ENCODE measurements around the gene HOXA7. TPM values are rescaled to one million over a fixed set of nuclear protein-coding genes. Genes with fewer than 3 reads are reported as not detected.
A peak's percentile ranks its signal among the peaks of the same experiment; 100 is the strongest.

Gene HOXA7
- total RNA-seq, 2 experiments from 2014 or later, result not detected

GRCh38 chr7:27178366-27178765 lies 21.9 kb upstream of the HOXA7 start:
- H3K4me3 Mint-ChIP-seq, result no peak overlapping the region
- no peak overlapping the region for H3K27ac Mint-ChIP-seq
- no peaks in the 10 kb centered on the region for H3K9me3 Mint-ChIP-seq
- DNase-seq, result no peak
- intact Hi-C loops (cut with micrococcal nuclease), result no loop called here
- H3K27me3 Mint-ChIP-seq (ENCODE audit: low read depth), result peaks cover 67% of the 10 kb centered on the region
- CTCF ChIA-PET, result interaction anchor here (0.7 to 2.3 kb wide), 6 partner anchors 12 to 1252 kb away, joined by 3 to 11 read pairs (median 6); no protein-coding TSS in a partner anchor
- no peaks in the 10 kb centered on the region for H3K36me3 Mint-ChIP-seq (ENCODE audit: low read depth)
- H3K4me1 Mint-ChIP-seq (ENCODE audit: low read depth), result peaks cover 8% of the 10 kb centered on the region

GRCh38 chr7:27177795-27178320 lies 21.4 kb upstream of the HOXA7 start:
- Mint-ChIP-seq H3K27me3 (ENCODE audit: low read depth) (peaks cover 64% of the 10 kb centered on the region), H3K27ac (no peak overlapping the region), H3K4me3 (no peak overlapping the region), H3K4me1 (ENCODE audit: low read depth) (peaks cover 7% of the 10 kb centered on the region), H3K9me3 (no peaks in the 10 kb centered on the region), H3K36me3 (ENCODE audit: low read depth) (no peaks in the 10 kb centered on the region)
- CTCF ChIA-PET, result interaction anchor here (0.9 to 2.3 kb wide), 2 partner anchors 12 to 14 kb away, joined by 3 to 11 read pairs; no protein-coding TSS in a partner anchor
- intact Hi-C loops (cut with micrococcal nuclease), result no loop called here
- DNase-seq, result no peak

GRCh38 chr7:27176962-27177794 lies 20.7 kb upstream of the HOXA7 start:
- CTCF ChIA-PET, result interaction anchor here (0.7 to 1.3 kb wide), 3 partner anchors 15 to 77 kb away, joined by 3 read pairs; no protein-coding TSS in a partner anchor
- Mint-ChIP-seq H3K9me3 (no peaks in the 10 kb centered on the region), H3K27me3 (ENCODE audit: low read depth) (peaks cover 64% of the 10 kb centered on the region), H3K27ac (no peak overlapping the region), H3K4me1 (ENCODE audit: low read depth) (peaks cover 9% of the 10 kb centered on the region), H3K4me3 (no peak overlapping the region), H3K36me3 (ENCODE audit: low read depth) (no peaks in the 10 kb centered on the region)
- intact Hi-C loops (cut with micrococcal nuclease), result no loop called here
- DNase-seq, result no peak

- Mint-ChIP-seq H3K4me1 (ENCODE audit: low read depth) (peaks cover 15% of the 10 kb centered on the region), H3K27me3 (ENCODE audit: low read depth) (peaks cover 65% of the 10 kb centered on the region), H3K36me3 (ENCODE audit: low read depth) (no peaks in the 10 kb centered on the region), H3K27ac (no peak overlapping the region), H3K4me3 (no peak overlapping the region), H3K9me3 (no peaks in the 10 kb centered on the region)
- DNase-seq, result no peak
- CTCF ChIA-PET, result interaction anchor here (0.7 to 1.3 kb wide), 2 partner anchors 18 to 78 kb away, joined by 3 read pairs; no protein-coding TSS in a partner anchor
- intact Hi-C loops (cut with micrococcal nuclease), result no loop called here
Measured at GRCh38 chr7:27176524-27176845, 20.0 kb upstream of the HOXA7 start.

- H3K27ac Mint-ChIP-seq, result no peak overlapping the region
- intact Hi-C loops (cut with micrococcal nuclease), result no loop called here
- H3K4me3 Mint-ChIP-seq, result no peak overlapping the region
- H3K9me3 Mint-ChIP-seq, result no peaks in the 10 kb centered on the region
- DNase-seq, result peak; percentile 3
- H3K36me3 Mint-ChIP-seq (ENCODE audit: low read depth), result no peaks in the 10 kb centered on the region
- H3K27me3 Mint-ChIP-seq (ENCODE audit: low read depth), result peaks cover 65% of the 10 kb centered on the region
- H3K4me1 Mint-ChIP-seq (ENCODE audit: low read depth), result peaks cover 20% of the 10 kb centered on the region
- CTCF ChIA-PET, result interaction anchor here (1.3 to 1.6 kb wide), 2 partner anchors 19 to 27 kb away, joined by 3 to 9 read pairs; no protein-coding TSS in a partner anchor
Measured at GRCh38 chr7:27175626-27176523, 19.4 kb upstream of the HOXA7 start.

- Mint-ChIP-seq H3K9me3 (no peaks in the 10 kb centered on the region), H3K36me3 (ENCODE audit: low read depth) (no peaks in the 10 kb centered on the region), H3K4me3 (peak overlapping the region; percentile 21), H3K4me1 (ENCODE audit: low read depth) (peaks cover 20% of the 10 kb centered on the region), H3K27me3 (ENCODE audit: low read depth) (peaks cover 68% of the 10 kb centered on the region), H3K27ac (no peak overlapping the region)
- CTCF ChIA-PET, result interaction anchor here (0.7 to 1.6 kb wide), 2 partner anchors 26 to 493 kb away, joined by 3 to 9 read pairs; no protein-coding TSS in a partner anchor
- peak; percentile 2 for DNase-seq
- intact Hi-C loops (cut with micrococcal nuclease), result loop anchor here (1.0 to 5.0 kb wide), 2 partner anchors 9 to 67 kb away; partner anchors contain the start of gene EVX1
Measured at GRCh38 chr7:27174874-27175625, 18.6 kb upstream of the HOXA7 start.

GRCh38 chr7:27173956-27174873 lies 17.7 kb upstream of the HOXA7 start, which contains the start of gene HOXA10:
Gene HOXA10, minus strand, starts transcription at chr7:27174320. Its CDS starts 14 bp downstream, at chr7:27174306.
- no peak for DNase-seq
- H3K4me1 Mint-ChIP-seq (ENCODE audit: low read depth), result peaks cover 20% of the 10 kb centered on the region
- no peaks in the 10 kb centered on the region for H3K36me3 Mint-ChIP-seq (ENCODE audit: low read depth)
- intact Hi-C loops (cut with micrococcal nuclease), result loop anchor here (1.0 to 5.0 kb wide), 2 partner anchors 10 to 68 kb away; partner anchors contain the start of gene EVX1
- H3K27me3 Mint-ChIP-seq (ENCODE audit: low read depth), result peaks cover 63% of the 10 kb centered on the region
- CTCF ChIA-PET, result interaction anchor here (0.6 to 1.6 kb wide), 3 partner anchors 25 to 493 kb away, joined by 3 to 9 read pairs (median 3); no protein-coding TSS in a partner anchor
- H3K4me3 Mint-ChIP-seq, result peak within 1 kb of the TSS; percentile 38
- no peaks in the 10 kb centered on the region for H3K9me3 Mint-ChIP-seq
- no peak within 1 kb of the TSS for H3K27ac Mint-ChIP-seq

DNA sequence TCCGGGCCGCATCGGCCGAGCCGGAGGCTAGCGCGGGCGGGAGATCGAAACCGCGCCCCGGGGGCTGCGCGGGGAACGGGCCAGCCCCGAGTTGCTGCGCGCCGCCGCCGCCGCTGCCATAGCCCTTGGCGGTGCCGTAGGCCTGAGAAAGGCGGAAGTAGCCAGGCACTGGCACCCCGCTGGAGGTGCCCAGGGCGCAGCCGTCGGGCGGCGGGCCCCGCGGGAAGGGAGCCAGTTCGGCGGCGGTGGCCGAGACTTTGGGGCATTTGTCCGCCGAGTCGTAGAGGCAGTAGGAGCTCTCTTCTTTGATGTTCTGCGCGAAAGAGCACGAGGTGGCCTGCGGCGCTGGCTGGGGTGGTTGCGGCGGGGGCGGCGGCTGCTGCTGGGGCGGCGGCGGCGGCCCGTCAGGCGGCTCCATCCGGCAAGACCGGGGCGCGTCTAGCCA lies 17.1 kb upstream of the HOXA7 start:
- no peak overlapping the region for H3K4me3 Mint-ChIP-seq
- no peaks in the 10 kb centered on the region for H3K9me3 Mint-ChIP-seq
- no peak for DNase-seq
- peaks cover 24% of the 10 kb centered on the region for H3K4me1 Mint-ChIP-seq (ENCODE audit: low read depth)
- CTCF ChIA-PET, result interaction anchor here (0.6 kb wide), 1 partner anchor 370 kb away, joined by 3 read pairs; no protein-coding TSS in a partner anchor
- intact Hi-C loops (cut with micrococcal nuclease), result loop anchor here (5.0 kb wide), 1 partner anchor 69 kb away; the partner anchor contains the start of gene EVX1
- H3K27me3 Mint-ChIP-seq (ENCODE audit: low read depth), result peaks cover 65% of the 10 kb centered on the region
- H3K27ac Mint-ChIP-seq, result no peak overlapping the region
- no peaks in the 10 kb centered on the region for H3K36me3 Mint-ChIP-seq (ENCODE audit: low read depth)

DNA sequence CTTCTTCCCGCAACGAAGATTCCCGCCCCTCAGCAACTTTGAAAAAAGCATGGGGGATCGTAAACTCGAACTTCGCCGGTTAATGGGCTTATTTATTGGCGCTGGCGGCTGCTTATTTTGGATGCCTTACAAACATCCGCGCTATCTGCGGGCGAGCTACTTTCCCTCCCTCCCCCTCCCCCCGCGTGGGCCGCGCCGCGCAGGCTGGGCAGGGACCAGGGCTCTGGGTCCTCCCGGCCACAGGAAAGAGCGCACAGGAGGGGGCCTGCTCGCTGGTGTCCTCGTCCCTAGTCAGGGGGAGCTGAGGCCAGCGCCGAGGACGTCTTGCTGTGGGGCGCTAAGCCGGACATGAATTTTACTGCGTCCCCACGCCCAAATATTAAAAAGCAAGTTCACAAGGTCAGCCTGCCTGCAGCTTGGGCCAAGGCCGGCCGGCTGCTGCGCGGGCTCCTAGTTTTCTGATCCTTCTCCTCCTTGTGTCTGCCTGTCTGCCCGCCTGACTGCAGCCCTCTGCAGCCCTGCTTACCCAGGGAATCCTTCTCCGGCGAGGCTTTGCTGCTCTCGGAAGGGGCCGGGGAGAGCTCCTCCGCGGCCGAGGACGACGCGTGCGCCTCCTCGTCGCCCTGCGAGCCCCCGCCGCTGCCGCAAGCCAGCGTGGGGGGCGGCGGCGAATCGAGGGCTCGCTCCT lies 16.5 kb upstream of the HOXA7 start:
- H3K27me3 Mint-ChIP-seq (ENCODE audit: low read depth), result peaks cover 66% of the 10 kb centered on the region

GRCh38 chr7:27172315-27172774 lies 15.9 kb upstream of the HOXA7 start:
- intact Hi-C loops (cut with micrococcal nuclease), result loop anchor here (5.0 kb wide), 1 partner anchor 70 kb away; the partner anchor contains the start of gene EVX1
- H3K27ac Mint-ChIP-seq, result no peak overlapping the region
- peaks cover 25% of the 10 kb centered on the region for H3K4me1 Mint-ChIP-seq (ENCODE audit: low read depth)
- H3K27me3 Mint-ChIP-seq (ENCODE audit: low read depth), result peaks cover 66% of the 10 kb centered on the region
- H3K9me3 Mint-ChIP-seq, result no peaks in the 10 kb centered on the region
- DNase-seq, result no peak
- no peaks in the 10 kb centered on the region for H3K36me3 Mint-ChIP-seq (ENCODE audit: low read depth)
- H3K4me3 Mint-ChIP-seq, result peak overlapping the region; percentile 19
- CTCF ChIA-PET, result interaction anchor here (0.8 to 0.9 kb wide), 2 partner anchors 10 to 17 kb away, joined by 3 to 4 read pairs; no protein-coding TSS in a partner anchor

More for the DNA sequence above, 16.5 kb upstream of the HOXA7 start:
- Mint-ChIP-seq H3K4me1 (ENCODE audit: low read depth) (peaks cover 25% of the 10 kb centered on the region), H3K4me3 (no peak overlapping the region), H3K9me3 (no peaks in the 10 kb centered on the region), H3K36me3 (ENCODE audit: low read depth) (no peaks in the 10 kb centered on the region), H3K27ac (no peak overlapping the region)
- CTCF ChIA-PET, result interaction anchor here (0.9 kb wide), 1 partner anchor 10 kb away, joined by 4 read pairs; no protein-coding TSS in a partner anchor
- no peak for DNase-seq
- intact Hi-C loops (cut with micrococcal nuclease), result loop anchor here (5.0 kb wide), 1 partner anchor 69 kb away; the partner anchor contains the start of gene EVX1

All from activated naive CD4-positive, alpha-beta T cell treated with anti-CD3 and anti-CD28 coated beads for 36 hours (primary cell).